Spleen (tissue), 7 donors: ENCODE data around the gene EFCAB8.

ENCODE experiments used
- POLR2A ChIP-seq, 3 donors: fragments of 450-650 bp; IDR thresholded peaks; one replicate each; pipeline ENCODE4 v1.5.1; 2017; ENCODE audit warnings: antibody characterized with exemption in 3 of 3, mild to moderate bottlenecking in 1 of 3
- POLR2AphosphoS5 ChIP-seq, 3 donors: sonication (generic); formaldehyde crosslinking; IDR thresholded peaks; one replicate each; pipeline ENCODE4 v1.5.1; 2017; ENCODE audit warnings: antibody characterized with exemption in 3 of 3
- TF ChIP-seq, protein P1 (sequence below), 11 experiments: fragments of 200-600 bp in 7 of 11; fragments of 450-650 bp in 4 of 11; sonication (generic) in 4 of 11; IDR thresholded peaks in 8 of 11; conservative IDR thresholded peaks in 3 of 11; 1 replicate in 7 of 11; 2 replicates in 4 of 11; pipeline versions ENCODE4 v1.4.0 to v1.8.0; 2016 to 2021; ENCODE audit warnings: antibody characterized with exemption in 11 of 11, inconsistent platforms in 4 of 11, mild to moderate bottlenecking in 1 of 11
- donor health status: DM: no; HTN: no; CAD: no; lungs with moderate emphysema.
- donor health status: DM: no; HTN: no; CAD: no.
- donor health status: DM: no; HTN: no; CAD: no.

DNA sequence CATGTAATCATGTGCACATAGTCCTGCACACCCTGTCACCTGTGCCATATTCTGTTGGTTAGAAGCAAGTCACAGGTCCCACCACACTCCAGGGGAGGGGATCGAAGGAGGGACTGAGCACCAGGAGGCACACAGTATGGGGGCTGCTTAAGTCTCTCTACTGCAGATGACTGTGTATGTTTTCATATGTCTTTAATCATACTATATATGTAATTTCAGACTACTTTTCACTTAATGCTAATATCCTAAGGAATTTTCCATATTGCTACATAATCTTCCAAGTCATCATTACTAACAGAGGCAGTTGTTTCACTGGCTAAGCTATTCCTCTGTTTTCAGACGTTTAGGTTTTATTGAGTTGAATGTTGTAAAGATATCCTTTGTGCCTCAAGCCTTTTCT is 10.8 kb downstream of the EFCAB8 start:
- TF ChIP-seq POLR2A (IDR thresholded peaks at IDR 0.05): no peak
- no peak for TF ChIP-seq POLR2AphosphoS5 (IDR thresholded peaks at IDR 0.05)
- TF ChIP-seq, protein P1, sequence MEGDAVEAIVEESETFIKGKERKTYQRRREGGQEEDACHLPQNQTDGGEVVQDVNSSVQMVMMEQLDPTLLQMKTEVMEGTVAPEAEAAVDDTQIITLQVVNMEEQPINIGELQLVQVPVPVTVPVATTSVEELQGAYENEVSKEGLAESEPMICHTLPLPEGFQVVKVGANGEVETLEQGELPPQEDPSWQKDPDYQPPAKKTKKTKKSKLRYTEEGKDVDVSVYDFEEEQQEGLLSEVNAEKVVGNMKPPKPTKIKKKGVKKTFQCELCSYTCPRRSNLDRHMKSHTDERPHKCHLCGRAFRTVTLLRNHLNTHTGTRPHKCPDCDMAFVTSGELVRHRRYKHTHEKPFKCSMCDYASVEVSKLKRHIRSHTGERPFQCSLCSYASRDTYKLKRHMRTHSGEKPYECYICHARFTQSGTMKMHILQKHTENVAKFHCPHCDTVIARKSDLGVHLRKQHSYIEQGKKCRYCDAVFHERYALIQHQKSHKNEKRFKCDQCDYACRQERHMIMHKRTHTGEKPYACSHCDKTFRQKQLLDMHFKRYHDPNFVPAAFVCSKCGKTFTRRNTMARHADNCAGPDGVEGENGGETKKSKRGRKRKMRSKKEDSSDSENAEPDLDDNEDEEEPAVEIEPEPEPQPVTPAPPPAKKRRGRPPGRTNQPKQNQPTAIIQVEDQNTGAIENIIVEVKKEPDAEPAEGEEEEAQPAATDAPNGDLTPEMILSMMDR (IDR thresholded peaks at IDR 0.05 in 8 of 11, conservative IDR thresholded peaks at IDR 0.05 in 3 of 11): no peak
